Keratinocyte (primary cell): ENCODE results near the gene HYAL1. TPM values are rescaled to one million over a fixed set of nuclear protein-coding genes. Genes with fewer than 3 reads are reported as not detected.

Experiments used
- DNase-seq: peaks from one replicate; pipeline ENCODE4 v3.0.0-alpha.2; 2011; ENCODE audit warnings: low read depth, missing footprints, low spot score
- FAIRE-seq: peaks from 2 replicates; lab custom pipeline; 2011; peaks lifted over from hg19 to GRCh38; lab: Jason Lieb, UNC
- H2AFZ ChIP-seq: 2 replicates; pipeline ENCODE4 v1.6.0; 2012; ENCODE audit warnings: low read length, control low read depth, inconsistent platforms; ENCODE audit not compliant: control insufficient read depth
- H3K27ac ChIP-seq: 2 replicates; pipeline ENCODE4 v1.5.1; 2011; ENCODE audit warnings: low read length; ENCODE audit not compliant: control insufficient read depth, insufficient read depth
- H3K27me3 ChIP-seq: 3 replicates; pipeline ENCODE4 v1.6.0; 2011; ENCODE audit warnings: low read length; ENCODE audit not compliant: control insufficient read depth, insufficient read depth; ENCODE audit errors: extremely low read depth
- H3K36me3 ChIP-seq, 2 experiments: 2 replicates in 1 of 2; 3 replicates in 1 of 2; pipeline ENCODE4 v1.5.1; 2011; ENCODE audit warnings: low read length in 2 of 2, mild to moderate bottlenecking in 1 of 2; ENCODE audit not compliant: control insufficient read depth in 2 of 2, insufficient read depth in 2 of 2; ENCODE audit errors: extremely low read depth in 1 of 2
- H3K4me1 ChIP-seq: 3 replicates; pipeline ENCODE4 v1.5.1; 2011; ENCODE audit warnings: low read length; ENCODE audit not compliant: control insufficient read depth, insufficient read depth; ENCODE audit errors: extremely low read depth
- H3K4me2 ChIP-seq: 3 replicates; pipeline ENCODE4 v1.6.0; 2011; ENCODE audit warnings: low read depth, low read length; ENCODE audit not compliant: control insufficient read depth, insufficient read depth; ENCODE audit errors: extremely low read depth
- H3K4me3 ChIP-seq, 3 experiments: fragments of 200-600 bp in 1 of 3; sonication (generic) in 1 of 3; 2 replicates in 2 of 3; 3 replicates in 1 of 3; pipeline ENCODE4 v1.5.1; 2011 to 2016; ENCODE audit warnings: low read length in 3 of 3, mild to moderate bottlenecking in 3 of 3, control low read depth in 2 of 3, inconsistent platforms in 1 of 3, low read depth in 1 of 3, mixed read lengths in 1 of 3, mixed run types in 1 of 3, moderate library complexity in 1 of 3; ENCODE audit not compliant: control insufficient read depth in 2 of 3, insufficient read depth in 2 of 3; ENCODE audit errors: extremely low read depth in 1 of 3
- H3K79me2 ChIP-seq: 2 replicates; pipeline ENCODE4 v1.6.0; 2012; ENCODE audit warnings: low read length; ENCODE audit not compliant: control insufficient read depth, insufficient read depth
- H3K9ac ChIP-seq: 3 replicates; pipeline ENCODE4 v1.6.0; 2011; ENCODE audit warnings: low read length; ENCODE audit not compliant: control insufficient read depth, insufficient read depth; ENCODE audit errors: extremely low read depth
- H3K9me1 ChIP-seq: 3 replicates; pipeline ENCODE4 v1.6.0; 2011; ENCODE audit warnings: low read length; ENCODE audit not compliant: control insufficient read depth, insufficient read depth; ENCODE audit errors: extremely low read depth
- H3K9me3 ChIP-seq: 2 replicates; pipeline ENCODE4 v1.5.1; 2012; ENCODE audit warnings: low read depth, low read length; ENCODE audit not compliant: control insufficient read depth
- H4K20me1 ChIP-seq: 3 replicates; pipeline ENCODE4 v1.6.0; 2011; ENCODE audit warnings: low read length; ENCODE audit not compliant: control insufficient read depth, insufficient read depth; ENCODE audit errors: extremely low read depth
- CTCF ChIP-seq, 3 experiments: IDR thresholded peaks in 1 of 3; conservative IDR thresholded peaks in 1 of 3; optimal IDR thresholded peaks in 1 of 3; 2 replicates in 2 of 3; 3 replicates in 1 of 3; pipeline versions ENCODE3 to v1.5.1; 2011; ENCODE audit warnings: low read length in 3 of 3, mild to moderate bottlenecking in 3 of 3, moderate library complexity in 2 of 3, control low read depth in 1 of 3, inconsistent platforms in 1 of 3; ENCODE audit not compliant: insufficient read depth in 2 of 3; ENCODE audit errors: extremely low read depth in 1 of 3
- EZH2 ChIP-seq: IDR thresholded peaks from one replicate; pipeline ENCODE4 v1.6.1; 2012; ENCODE audit warnings: inconsistent platforms, mild to moderate bottlenecking, low read length, moderate library complexity
- dilution Hi-C: fragments of 300-500 bp; cut with MboI; formaldehyde crosslinking; loops from one replicate; pipeline ENCODE4 v1.7.0; 2020; ENCODE audit warnings: low sequenced_read_pairs; ENCODE audit not compliant: extremely low pct_ligation_motif_present
- polyA plus RNA-seq, 5 experiments: library from polyadenylated mRNA; depleted of rRNA in 3 of 5; stranded (reverse) in 3 of 5; stranded (forward) in 1 of 5; unstranded in 1 of 5; fragments of >200 nt; gene quantifications; 1 replicate in 1 of 5; 2 replicates in 3 of 5; 3 replicates in 1 of 5; pipeline versions ENCODE4 v1.2.1 to v1.2.3, GENCODE V29; 2011 to 2012; ENCODE audit warnings: missing spikeins in 2 of 5, low read depth in 1 of 5, low replicate concordance in 1 of 5

HYAL1 gene
- polyA plus RNA-seq, 1 donor (not counting 4 experiments of a cell fraction or from before 2014, with no cell fraction given) = 13.9 TPM

- H3K79me2 ChIP-seq = peaks cover 35% of the 10 kb centered on the region
- TF ChIP-seq CTCF (optimal IDR thresholded peaks at IDR 0.05 in 1 of 3, IDR thresholded peaks at IDR 0.05 in 1 of 3, conservative IDR thresholded peaks at IDR 0.05 in 1 of 3; ENCODE audit: extremely low read depth in 1 of 3, insufficient read depth in 2 of 3, low read length in 3 of 3) = no peak
- TF ChIP-seq EZH2 = no peak
- no peaks in the 10 kb centered on the region for H4K20me1 ChIP-seq
- no peaks in the 10 kb centered on the region for H3K27me3 ChIP-seq
- no peak overlapping the region for H3K4me2 ChIP-seq
- no peak overlapping the region for H3K27ac ChIP-seq
- peaks cover 13 to 31% of the 10 kb centered on the region in 2 experiments for H3K36me3 ChIP-seq
- H2AFZ ChIP-seq = no peak overlapping the region
- no peaks in the 10 kb centered on the region for H3K9me3 ChIP-seq
- DNase-seq (no peak), FAIRE-seq (no peak)
- peaks cover 45% of the 10 kb centered on the region for H3K4me1 ChIP-seq
- peaks cover 7% of the 10 kb centered on the region for H3K9me1 ChIP-seq
- no peak overlapping the region for H3K4me3 ChIP-seq
- H3K9ac ChIP-seq = no peak overlapping the region
- dilution Hi-C loops = no loop called here
These were observed 16.0 kb upstream of the HYAL1 start for GRCh38 chr3:50319181-50319893.

DNA sequence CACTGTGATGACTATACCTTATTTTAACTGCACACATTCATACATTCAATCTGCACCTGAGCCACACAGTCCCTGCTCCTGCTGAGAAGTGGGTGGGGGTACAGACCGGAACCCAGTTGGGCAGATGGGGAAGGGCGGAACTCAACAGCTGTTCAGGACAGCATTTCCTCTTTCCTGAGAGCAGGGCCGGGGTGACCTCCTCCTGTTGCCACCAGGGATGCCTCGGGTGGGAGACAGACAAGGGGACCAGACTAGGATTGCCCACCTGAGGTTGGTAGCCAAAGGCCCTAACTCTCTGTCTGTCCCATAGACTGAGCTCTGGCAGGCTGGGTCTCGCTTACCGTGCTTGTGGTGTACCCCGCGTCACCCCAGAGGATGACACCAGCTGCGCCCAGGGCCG, 15.2 kb upstream of the HYAL1 start:
- H4K20me1 ChIP-seq = no peaks in the 10 kb centered on the region
- no peaks in the 10 kb centered on the region for H3K9me3 ChIP-seq
- DNase-seq = no peak
- no peak for FAIRE-seq
- TF ChIP-seq CTCF (optimal IDR thresholded peaks at IDR 0.05 in 1 of 3, IDR thresholded peaks at IDR 0.05 in 1 of 3, conservative IDR thresholded peaks at IDR 0.05 in 1 of 3; ENCODE audit: extremely low read depth in 1 of 3, insufficient read depth in 2 of 3, low read length in 3 of 3) (no peak), EZH2 (no peak)
- peaks cover 7% of the 10 kb centered on the region for H3K9me1 ChIP-seq
- H3K27ac ChIP-seq = no peak overlapping the region
- H2AFZ ChIP-seq = no peak overlapping the region
- dilution Hi-C loops = no loop called here
- H3K4me2 ChIP-seq = no peak overlapping the region
- no peak overlapping the region for H3K9ac ChIP-seq
- peaks cover 12 to 25% of the 10 kb centered on the region in 2 experiments for H3K36me3 ChIP-seq
- no peaks in the 10 kb centered on the region for H3K27me3 ChIP-seq
- H3K4me1 ChIP-seq = peaks cover 45% of the 10 kb centered on the region
- no peak overlapping the region for H3K4me3 ChIP-seq
- peaks cover 35% of the 10 kb centered on the region for H3K79me2 ChIP-seq
